ENCODE measurements around the gene FMN1.
A peak's percentile ranks its signal among the peaks of the same experiment; 100 is the strongest.

Gene FMN1

GRCh38 chr15:33005582-33005981, 188.9 kb downstream of the FMN1 start:
- DNase-seq, result no peak

DNA sequence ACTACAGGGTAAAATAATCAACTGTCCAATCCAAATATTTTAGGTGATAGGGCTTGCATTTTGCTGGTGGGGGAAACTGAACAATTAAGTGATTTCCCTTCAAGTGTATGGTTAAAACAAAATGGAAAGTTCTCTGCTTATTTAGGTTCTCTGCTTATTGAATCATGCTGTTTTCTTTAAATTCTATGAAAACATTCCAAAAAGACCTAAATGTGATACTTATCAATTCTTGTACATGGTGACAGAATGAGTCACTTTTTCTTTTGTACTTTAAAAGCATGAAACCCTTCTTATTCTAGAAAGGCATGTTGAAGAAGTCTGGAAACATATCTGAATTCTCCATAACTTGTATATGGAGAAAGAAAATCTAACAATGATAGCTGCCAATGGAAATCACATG, 192.6 kb downstream of the FMN1 start:
- no peak for DNase-seq

- no peak for DNase-seq
These were observed 195.4 kb downstream of the FMN1 start for GRCh38 chr15:32998979-32999672.

DNA sequence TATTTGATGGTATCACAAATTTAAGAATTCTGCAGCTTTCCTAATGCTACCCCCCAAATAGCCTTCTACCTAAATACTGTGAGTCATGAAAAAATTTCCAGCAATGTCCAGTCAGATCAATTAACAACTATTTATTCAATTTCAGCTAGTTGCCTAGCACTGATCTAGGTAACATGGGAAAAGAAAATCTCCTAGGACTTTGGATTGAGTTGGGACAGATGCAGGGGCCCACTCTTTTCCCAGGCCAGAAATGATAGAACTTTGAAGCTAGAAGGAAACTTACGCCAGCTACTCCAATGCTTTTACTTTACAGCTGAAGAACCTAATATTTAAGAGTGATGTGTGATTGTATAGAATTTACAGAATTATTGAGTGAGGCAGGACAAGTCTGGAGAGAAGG, 196.3 kb downstream of the FMN1 start:
- no peak for DNase-seq

GRCh38 chr15:32994810-32995424, 199.6 kb downstream of the FMN1 start:
- peak; percentile 19 to 39 for DNase-seq

GRCh38 chr15:32993285-32993684, 201.2 kb downstream of the FMN1 start:
- peak in 1 of 2 experiments; percentile 1 for DNase-seq

- no peak for DNase-seq
These were observed 202.8 kb downstream of the FMN1 start for GRCh38 chr15:32991619-32992111.

DNA sequence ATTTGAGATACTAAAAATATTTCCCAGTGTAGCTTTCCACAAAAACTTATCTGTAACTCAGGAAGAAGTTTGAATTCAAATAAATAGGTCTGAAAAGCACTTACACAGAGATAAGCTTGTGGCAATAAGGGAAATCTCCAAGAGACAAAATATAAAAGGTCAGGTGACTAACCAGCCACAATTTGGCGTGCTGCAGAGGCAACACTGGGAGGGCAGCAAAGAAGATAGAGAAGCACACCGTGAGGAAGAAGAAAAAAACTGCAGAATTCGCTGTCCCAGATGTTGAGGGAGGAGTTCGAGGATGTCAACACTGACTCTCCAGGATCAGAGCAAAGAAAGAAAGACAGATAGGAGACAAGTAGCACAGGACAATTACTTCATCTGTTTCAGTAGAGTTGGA, 204.4 kb downstream of the FMN1 start:
- no peak for DNase-seq

- DNase-seq, result no peak
These were observed 207.4 kb downstream of the FMN1 start for GRCh38 chr15:32987067-32987466.

DNA sequence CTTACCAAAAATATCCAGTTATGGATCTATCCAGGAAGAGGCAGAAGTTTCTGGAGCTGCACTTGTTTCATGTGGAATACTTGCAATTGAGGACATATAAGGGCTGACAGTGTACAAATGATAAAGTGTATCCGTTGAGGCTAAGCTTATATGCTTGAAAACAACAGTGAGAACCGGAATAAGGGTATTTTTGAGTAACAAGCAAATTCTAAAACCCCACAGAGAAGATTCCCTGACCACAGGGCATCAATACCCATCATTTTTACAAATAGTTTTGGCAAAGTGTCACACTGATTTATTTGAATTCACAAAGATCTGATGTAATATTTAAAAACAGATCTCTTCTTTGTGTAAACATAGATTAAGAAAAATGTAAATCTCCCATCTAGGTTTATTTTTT, 208.4 kb downstream of the FMN1 start:
- no peak for DNase-seq

DNA sequence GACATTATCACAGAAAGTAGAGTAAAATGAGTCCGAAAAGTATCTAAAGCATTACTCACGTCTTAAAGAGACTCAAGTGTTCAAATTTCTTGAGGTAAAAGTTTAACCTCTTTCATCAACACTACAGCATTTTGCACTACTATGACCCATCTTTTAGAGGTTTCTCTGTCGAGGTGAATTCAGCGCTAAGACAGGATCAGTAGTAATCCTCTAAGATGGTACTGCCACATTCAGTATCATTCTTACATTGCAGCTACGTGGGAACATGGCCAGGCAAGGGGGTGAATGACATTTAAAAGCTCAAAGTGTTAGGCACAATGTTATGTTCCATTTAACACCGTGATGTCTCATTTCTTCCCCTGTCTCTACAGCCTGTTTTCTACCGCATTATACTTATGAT, 210.8 kb downstream of the FMN1 start:
- DNase-seq, result no peak

GRCh38 chr15:32982001-32982400, 212.5 kb downstream of the FMN1 start:
- DNase-seq, result no peak

- no peak for DNase-seq
These were observed 213.0 kb downstream of the FMN1 start for GRCh38 chr15:32981536-32981935.

DNA sequence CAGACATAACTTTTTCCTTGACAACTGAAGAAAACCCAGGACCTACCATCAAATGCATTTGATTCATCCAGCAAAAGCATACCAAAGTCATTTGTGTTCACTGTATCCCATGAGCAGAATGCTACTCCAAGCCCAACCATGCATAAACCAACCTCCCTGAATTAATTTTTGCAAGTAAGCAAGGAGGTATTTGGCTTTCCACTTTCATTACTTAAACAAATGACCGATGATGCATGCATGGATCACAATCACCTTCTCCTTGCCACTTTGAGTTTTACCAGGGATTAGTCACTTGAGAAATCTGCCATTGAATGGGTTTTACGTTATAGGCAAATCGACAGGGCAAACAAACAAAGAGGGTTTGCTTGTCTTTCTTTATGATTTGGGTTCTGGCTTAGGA, 214.8 kb downstream of the FMN1 start:
- no peak for DNase-seq

- DNase-seq, result no peak
These were observed 217.0 kb downstream of the FMN1 start for GRCh38 chr15:32977506-32977905.

GRCh38 chr15:32974691-32975090, 219.8 kb downstream of the FMN1 start:
- no peak for DNase-seq

DNA sequence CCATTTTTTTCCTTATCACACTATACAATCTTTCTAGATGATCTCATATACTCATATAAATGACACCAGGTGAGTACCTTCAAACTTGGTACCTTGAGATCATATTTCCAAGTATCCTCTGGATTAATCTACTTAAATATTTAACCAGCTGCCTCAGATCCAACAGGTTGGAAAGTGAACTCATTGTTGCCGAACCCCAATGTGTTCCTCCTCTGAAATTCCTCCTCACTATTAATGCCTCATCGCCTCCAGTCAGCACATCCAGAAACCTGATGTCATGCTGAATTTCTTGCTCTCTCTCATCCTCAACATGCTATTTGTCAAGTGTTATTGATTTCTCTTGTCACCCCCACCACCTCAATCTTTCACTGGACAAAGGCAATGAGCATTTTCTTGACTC, 221.8 kb downstream of the FMN1 start:
- DNase-seq, result no peak

DNA sequence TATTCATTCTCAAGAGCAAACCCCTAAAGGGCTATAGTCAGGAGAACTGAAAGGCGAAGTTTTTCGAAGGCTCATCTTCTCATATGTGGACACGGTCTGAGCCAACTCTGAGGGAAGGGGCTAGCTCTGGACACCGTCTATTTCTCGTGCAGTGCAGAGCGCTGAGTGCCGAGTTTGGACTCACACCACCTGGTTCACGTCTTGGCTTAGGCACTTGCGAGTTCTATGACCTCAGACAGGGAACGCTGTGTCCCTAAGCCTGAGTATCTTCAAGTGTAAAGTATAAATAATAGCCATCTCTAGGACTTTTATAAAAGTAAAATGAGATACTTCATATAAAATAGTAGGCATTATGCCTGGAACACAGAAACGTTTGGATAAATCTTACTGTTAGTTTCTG, 223.7 kb downstream of the FMN1 start:
- DNase-seq, result no peak

- no peak for DNase-seq
These were observed 227.0 kb downstream of the FMN1 start for GRCh38 chr15:32967521-32967920.

DNA sequence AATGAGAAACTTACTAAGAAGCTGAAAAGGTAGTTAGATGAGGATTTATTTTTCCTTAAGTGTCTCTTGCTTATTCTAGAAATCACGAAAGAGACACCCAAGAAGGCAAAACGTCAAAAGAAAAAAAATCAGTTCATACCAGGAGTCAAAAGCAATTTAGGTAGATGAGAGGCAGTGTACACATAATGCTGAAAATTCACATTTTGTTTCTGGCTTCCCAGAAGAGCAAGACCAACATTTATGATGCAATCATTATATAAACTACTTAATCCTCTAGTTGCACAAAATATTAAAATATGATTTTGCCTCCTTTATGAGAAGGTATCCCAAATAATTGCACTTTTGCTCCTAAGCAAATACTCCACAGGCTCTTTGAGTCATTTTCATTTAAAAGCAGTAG, 228.0 kb downstream of the FMN1 start:
- DNase-seq, result no peak

DNA sequence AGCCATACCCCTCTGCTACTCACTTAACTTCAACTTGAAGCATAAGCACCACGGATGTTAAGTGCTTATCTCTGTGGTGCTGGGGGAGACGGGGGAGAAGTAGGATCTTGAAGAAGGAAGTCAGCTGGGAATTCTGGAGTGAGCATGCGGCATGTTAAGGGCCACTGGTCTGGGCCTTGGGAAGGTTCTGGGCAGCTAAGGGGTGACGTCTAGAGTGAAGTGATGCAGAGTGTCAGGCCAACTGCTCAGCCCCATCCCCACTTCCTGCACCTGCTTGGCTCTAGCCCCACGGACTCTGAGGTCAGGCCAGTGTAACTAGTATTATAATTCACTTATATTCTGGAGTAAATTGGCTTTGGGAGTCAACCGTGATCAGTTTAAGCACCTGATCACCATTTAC, 228.6 kb downstream of the FMN1 start:
- DNase-seq, result no peak

DNA sequence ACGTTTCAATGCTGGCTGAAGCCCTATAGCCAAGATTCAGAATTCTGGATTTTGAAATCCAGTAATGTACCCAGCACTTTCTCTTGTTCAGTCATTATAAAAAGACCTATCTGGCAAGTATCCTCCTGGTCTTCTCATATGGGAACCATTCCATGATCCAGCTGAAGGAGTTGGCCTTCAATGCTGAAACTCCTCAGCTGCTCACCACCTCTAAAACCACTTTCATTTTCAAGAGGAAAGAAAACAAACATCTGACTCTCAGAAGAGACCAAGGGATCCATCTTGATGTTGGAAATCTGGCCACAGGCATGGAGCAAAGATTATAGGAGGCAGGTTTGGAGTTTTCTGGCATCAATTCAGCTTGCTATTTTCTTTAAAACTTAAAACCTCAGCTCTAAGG, 235.4 kb downstream of the FMN1 start:
- DNase-seq, result no peak

DNA sequence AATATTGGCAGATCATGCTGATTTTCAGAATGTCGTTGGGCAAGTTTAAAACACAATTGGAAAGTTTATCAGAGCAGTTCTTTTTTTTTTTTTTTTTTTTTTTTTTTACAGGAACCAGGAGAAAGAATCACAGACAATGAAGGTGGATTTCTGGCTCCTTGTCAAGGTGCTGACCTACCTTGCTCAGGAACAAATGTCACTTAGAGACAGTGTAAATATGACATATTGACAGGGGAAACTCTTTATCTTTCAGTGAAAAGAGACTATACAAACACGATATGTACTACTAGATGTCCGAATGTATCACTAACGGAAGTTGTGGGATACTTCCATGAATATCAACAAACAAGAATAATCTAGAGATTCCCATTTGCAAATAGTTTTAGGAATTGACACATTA, 237.3 kb downstream of the FMN1 start:
- DNase-seq, result no peak

DNA sequence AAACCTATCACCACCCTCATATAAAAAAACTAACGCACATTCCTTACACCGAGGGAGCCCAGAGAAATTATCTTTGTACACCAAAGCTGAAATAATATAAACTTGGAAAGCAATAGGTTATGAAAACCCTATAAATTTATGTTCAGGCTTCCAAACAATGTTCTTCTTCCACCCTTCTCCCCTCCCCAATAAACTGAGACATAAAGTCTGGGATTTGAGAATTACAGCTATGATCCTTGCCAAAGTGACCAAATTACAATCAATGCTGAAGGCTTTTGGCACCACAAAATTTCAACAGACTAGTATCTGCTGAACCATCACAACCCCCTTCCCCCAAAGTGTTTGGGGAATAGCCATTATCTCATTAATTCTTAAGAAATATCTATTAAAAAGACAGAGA, 237.8 kb downstream of the FMN1 start:
- no peak for DNase-seq

- DNase-seq, result peak; percentile 1 to 21
These were observed 238.5 kb downstream of the FMN1 start for GRCh38 chr15:32956006-32956405.

Measured in Kasumi-1 (cell line).